ENCODE results near the gene ARL6IP4.

Gene ARL6IP4

DNA sequence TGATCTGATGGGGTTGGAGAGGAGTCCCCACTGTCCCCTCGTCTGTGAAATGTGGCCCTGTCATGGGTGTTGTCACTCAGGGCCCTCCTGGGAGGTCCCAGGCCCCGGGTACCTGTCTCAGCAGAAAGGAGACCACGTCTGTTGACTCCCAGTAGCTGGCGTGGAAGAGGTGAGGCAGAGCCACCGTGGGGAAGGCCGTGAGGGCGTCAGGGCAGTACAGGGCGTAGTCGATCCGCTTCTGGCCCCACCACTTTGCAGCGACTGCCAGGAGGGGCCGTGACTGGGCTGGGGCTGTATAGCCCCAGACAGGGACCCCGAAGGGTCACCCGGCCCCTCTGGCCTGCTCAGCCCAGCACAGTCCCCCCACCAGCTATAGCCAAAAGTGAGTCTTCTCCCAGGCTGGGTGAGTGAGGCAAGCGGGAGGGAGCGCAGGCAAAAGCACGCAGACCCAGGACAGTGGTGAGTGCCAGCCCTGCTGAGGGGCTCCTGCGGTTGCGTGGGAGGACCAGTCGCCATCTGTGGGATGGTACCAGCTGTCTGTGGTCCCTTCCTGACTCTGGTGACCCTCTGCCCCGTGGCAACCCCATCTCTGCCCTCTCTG lies 8.2 kb downstream of the ARL6IP4 start (continued):
- TF ChIP-seq, protein P1, sequence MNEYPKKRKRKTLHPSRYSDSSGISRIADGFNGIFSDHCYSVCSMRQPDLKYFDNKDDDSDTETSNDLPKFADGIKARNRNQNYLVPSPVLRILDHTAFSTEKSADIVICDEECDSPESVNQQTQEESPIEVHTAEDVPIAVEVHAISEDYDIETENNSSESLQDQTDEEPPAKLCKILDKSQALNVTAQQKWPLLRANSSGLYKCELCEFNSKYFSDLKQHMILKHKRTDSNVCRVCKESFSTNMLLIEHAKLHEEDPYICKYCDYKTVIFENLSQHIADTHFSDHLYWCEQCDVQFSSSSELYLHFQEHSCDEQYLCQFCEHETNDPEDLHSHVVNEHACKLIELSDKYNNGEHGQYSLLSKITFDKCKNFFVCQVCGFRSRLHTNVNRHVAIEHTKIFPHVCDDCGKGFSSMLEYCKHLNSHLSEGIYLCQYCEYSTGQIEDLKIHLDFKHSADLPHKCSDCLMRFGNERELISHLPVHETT (tag by site-specific recombination; IDR thresholded peaks at IDR 0.05): no peak
- TF ChIP-seq ZNF549 (tag by site-specific recombination; IDR thresholded peaks at IDR 0.05): no peak
- no peak for TF ChIP-seq ZNF837 (tag by site-specific recombination; IDR thresholded peaks at IDR 0.05)
- TF ChIP-seq ZBTB48 (tag by site-specific recombination; IDR thresholded peaks at IDR 0.05): no peak
- no peak for TF ChIP-seq PRDM4 (tag by site-specific recombination; IDR thresholded peaks at IDR 0.05)
- no peak for TF ChIP-seq SCRT2 (tag by site-specific recombination; IDR thresholded peaks at IDR 0.05)
- TF ChIP-seq ZBTB17 (tag by site-specific recombination; IDR thresholded peaks at IDR 0.05): no peak
- TF ChIP-seq ZNF670 (tag by site-specific recombination; IDR thresholded peaks at IDR 0.05; ENCODE audit: low read depth): no peak

DNA sequence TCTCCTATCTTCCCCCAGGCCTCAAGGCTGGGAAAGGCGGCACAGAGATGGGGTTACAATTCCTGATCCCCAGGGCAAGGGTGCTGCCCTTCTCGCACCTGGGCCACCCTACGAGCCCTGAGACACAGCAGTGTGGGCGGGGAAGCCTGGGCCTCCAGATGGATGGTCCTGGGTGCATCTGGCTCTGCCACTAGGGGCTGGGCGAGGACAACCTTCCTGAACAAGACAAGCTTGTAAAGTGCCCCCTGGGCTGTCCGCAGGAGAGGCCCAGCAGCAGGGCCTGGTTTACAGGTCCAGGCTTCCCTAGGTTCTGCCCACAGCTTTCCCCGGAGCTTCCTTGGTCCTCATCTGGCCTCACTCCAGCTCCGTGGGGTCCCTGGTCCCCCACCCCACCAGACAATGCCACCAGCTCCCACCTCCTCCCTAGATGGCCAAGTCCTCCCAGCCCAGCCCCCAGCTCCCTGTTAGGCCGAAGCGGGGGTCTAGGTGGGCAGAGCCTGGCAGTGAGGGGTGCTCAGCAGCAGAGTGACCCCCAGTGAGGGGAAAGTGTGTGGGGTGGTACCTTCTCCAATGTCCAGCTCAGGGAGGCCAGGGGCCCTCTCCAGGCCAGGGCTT lies 8.9 kb downstream of the ARL6IP4 start:
- ChIA-PET POLR2A (no interaction called here), CTCF (no interaction called here)
- Histone ChIP-seq H3K9me3 (ENCODE audit: control insufficient read depth, insufficient read depth, low read depth, low read length) (no peaks in the 10 kb centered on the region), H3K4me1 (ENCODE audit: control insufficient read depth, insufficient read depth, low read length) (no peaks in the 10 kb centered on the region), H3K4me3 (ENCODE audit: low read depth, low read length) (no peak overlapping the region), H3K36me3 (ENCODE audit: control insufficient read depth in 2 of 2, insufficient read depth in 1 of 2, low read length in 2 of 2) (peaks cover 0 to 11% of the 10 kb centered on the region in 2 experiments; a peak in 1 of 3 replicates), H3K27ac (ENCODE audit: extremely low read depth, low read depth, low read length) (no peak overlapping the region)
- TF ChIP-seq ZIC2 (tag by site-specific recombination; IDR thresholded peaks at IDR 0.05): peak; percentile 57
- TF ChIP-seq, protein P2, sequence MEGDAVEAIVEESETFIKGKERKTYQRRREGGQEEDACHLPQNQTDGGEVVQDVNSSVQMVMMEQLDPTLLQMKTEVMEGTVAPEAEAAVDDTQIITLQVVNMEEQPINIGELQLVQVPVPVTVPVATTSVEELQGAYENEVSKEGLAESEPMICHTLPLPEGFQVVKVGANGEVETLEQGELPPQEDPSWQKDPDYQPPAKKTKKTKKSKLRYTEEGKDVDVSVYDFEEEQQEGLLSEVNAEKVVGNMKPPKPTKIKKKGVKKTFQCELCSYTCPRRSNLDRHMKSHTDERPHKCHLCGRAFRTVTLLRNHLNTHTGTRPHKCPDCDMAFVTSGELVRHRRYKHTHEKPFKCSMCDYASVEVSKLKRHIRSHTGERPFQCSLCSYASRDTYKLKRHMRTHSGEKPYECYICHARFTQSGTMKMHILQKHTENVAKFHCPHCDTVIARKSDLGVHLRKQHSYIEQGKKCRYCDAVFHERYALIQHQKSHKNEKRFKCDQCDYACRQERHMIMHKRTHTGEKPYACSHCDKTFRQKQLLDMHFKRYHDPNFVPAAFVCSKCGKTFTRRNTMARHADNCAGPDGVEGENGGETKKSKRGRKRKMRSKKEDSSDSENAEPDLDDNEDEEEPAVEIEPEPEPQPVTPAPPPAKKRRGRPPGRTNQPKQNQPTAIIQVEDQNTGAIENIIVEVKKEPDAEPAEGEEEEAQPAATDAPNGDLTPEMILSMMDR (tag by site-specific recombination; IDR thresholded peaks at IDR 0.05): 0 out of 2 replicates have a peak, but pooled peaks have one; percentile 21
- TF ChIP-seq ZNF311 (tag by site-specific recombination; IDR thresholded peaks at IDR 0.05; ENCODE audit: borderline replicate concordance): no peak
- no peak for TF ChIP-seq SP3 (tag by site-specific recombination; IDR thresholded peaks at IDR 0.05)
- TF ChIP-seq GLIS2 (tag by site-specific recombination; IDR thresholded peaks at IDR 0.05): peak; percentile 50; the same call in 1 of the 2 replicates

- H3K4me3 ChIP-seq (ENCODE audit: low read depth, low read length): no peak overlapping the region
- TF ChIP-seq ZNF610 (tag by site-specific recombination; IDR thresholded peaks at IDR 0.05; ENCODE audit: borderline replicate concordance): no peak
- no peak for TF ChIP-seq ZNF473 (tag by site-specific recombination; IDR thresholded peaks at IDR 0.05)
- TF ChIP-seq ZNF174 (tag by site-specific recombination; IDR thresholded peaks at IDR 0.05): no peak
- no peak for TF ChIP-seq ZNF324 (tag by site-specific recombination; IDR thresholded peaks at IDR 0.05)
- TF ChIP-seq ZNF37A (tag by site-specific recombination; IDR thresholded peaks at IDR 0.05): no peak
- TF ChIP-seq ZNF561 (tag by site-specific recombination; IDR thresholded peaks at IDR 0.05; ENCODE audit: borderline replicate concordance): no peak
- TF ChIP-seq ZNF501 (tag by site-specific recombination; IDR thresholded peaks at IDR 0.05): no peak
- TF ChIP-seq PRDM4 (tag by site-specific recombination; IDR thresholded peaks at IDR 0.05): no peak
- TF ChIP-seq ZSCAN23 (tag by site-specific recombination; IDR thresholded peaks at IDR 0.05): no peak
- TF ChIP-seq ZNF791 (tag by site-specific recombination; IDR thresholded peaks at IDR 0.05): no peak
- peaks cover 0 to 7% of the 10 kb centered on the region in 2 experiments; a peak in 1 of 3 replicates for H3K36me3 ChIP-seq (ENCODE audit: control insufficient read depth in 2 of 2, insufficient read depth in 1 of 2, low read length in 2 of 2)
- H3K9me3 ChIP-seq (ENCODE audit: control insufficient read depth, insufficient read depth, low read depth, low read length): no peaks in the 10 kb centered on the region
- no peaks in the 10 kb centered on the region for H3K4me1 ChIP-seq (ENCODE audit: control insufficient read depth, insufficient read depth, low read length)
- POLR2A ChIA-PET: no interaction called here
- CTCF ChIA-PET: no interaction called here
- H3K27ac ChIP-seq (ENCODE audit: extremely low read depth, low read depth, low read length): no peak overlapping the region
Measured at GRCh38 chr12:122989874-122990419, 9.5 kb downstream of the ARL6IP4 start.
